C4-2B (cell line): Measurements from ENCODE around the gene JAK1.

Experiments
- H3K27ac ChIP-seq: fragments of 450-650 bp; 2 replicates; pipeline ENCODE4 v1.5.1; 2017
- ZFX ChIP-seq: fragments of 450-650 bp; IDR thresholded peaks from 2 replicates; pipeline ENCODE4 v1.6.1; 2017
- TF ChIP-seq, protein P1 (sequence below): fragments of 450-650 bp; conservative IDR thresholded peaks from 2 replicates; pipeline ENCODE4 v1.5.1; 2017; ENCODE audit warnings: mild to moderate bottlenecking

The JAK1 gene

DNA sequence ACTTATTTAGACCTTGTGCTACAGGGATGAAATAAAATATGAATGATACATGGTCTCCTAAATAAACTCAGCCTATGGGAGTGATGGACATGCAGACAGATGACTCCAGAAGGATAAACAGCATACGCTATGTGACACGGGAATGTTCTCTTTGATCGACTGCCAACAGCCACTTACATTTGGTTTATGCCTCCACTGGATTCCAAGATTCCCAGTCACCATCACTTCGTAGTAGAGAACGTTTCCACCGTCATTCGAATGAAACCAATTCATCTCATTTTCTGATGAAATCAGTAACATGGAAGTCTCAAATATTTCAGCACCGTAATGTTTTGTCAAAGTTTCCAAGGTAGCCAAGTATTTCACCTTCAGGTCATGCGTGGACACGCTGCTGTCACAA is 99.7 kb downstream of the JAK1 start:
- TF ChIP-seq ZFX: no peak
- TF ChIP-seq, protein P1, sequence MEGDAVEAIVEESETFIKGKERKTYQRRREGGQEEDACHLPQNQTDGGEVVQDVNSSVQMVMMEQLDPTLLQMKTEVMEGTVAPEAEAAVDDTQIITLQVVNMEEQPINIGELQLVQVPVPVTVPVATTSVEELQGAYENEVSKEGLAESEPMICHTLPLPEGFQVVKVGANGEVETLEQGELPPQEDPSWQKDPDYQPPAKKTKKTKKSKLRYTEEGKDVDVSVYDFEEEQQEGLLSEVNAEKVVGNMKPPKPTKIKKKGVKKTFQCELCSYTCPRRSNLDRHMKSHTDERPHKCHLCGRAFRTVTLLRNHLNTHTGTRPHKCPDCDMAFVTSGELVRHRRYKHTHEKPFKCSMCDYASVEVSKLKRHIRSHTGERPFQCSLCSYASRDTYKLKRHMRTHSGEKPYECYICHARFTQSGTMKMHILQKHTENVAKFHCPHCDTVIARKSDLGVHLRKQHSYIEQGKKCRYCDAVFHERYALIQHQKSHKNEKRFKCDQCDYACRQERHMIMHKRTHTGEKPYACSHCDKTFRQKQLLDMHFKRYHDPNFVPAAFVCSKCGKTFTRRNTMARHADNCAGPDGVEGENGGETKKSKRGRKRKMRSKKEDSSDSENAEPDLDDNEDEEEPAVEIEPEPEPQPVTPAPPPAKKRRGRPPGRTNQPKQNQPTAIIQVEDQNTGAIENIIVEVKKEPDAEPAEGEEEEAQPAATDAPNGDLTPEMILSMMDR: no peak
- no peak overlapping the region for H3K27ac ChIP-seq

DNA sequence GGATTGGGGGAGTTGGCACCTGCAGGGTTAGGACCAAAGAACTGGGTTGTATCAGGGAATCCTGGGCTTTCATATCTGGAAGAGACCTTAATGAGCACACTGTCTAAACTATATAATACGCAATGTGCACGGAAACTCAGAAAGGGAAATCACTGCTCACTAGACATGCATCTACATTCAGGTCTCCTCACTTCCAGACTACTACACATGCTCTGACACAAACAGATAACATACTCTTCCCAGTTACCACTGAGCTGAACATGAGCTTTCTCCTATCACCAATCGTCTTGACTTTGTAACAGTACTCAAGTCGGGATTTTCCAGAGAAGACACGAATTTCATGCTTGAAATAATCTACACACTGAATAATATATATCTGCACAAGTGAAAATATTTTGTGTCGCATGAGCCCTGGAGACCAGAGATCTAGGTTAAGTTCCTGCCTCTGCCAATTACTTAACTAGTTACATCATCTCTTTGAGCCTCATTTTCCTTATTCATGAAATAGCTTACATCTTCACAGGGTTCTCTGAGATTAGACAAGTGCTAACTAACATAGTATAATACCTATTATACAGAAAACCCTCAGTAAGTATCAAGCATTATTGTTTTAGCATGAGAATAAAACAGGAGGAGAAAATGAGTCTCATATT is 101.1 kb downstream of the JAK1 start:
- H3K27ac ChIP-seq: no peak overlapping the region
- no peak for TF ChIP-seq ZFX
- TF ChIP-seq, protein P1: no peak

DNA sequence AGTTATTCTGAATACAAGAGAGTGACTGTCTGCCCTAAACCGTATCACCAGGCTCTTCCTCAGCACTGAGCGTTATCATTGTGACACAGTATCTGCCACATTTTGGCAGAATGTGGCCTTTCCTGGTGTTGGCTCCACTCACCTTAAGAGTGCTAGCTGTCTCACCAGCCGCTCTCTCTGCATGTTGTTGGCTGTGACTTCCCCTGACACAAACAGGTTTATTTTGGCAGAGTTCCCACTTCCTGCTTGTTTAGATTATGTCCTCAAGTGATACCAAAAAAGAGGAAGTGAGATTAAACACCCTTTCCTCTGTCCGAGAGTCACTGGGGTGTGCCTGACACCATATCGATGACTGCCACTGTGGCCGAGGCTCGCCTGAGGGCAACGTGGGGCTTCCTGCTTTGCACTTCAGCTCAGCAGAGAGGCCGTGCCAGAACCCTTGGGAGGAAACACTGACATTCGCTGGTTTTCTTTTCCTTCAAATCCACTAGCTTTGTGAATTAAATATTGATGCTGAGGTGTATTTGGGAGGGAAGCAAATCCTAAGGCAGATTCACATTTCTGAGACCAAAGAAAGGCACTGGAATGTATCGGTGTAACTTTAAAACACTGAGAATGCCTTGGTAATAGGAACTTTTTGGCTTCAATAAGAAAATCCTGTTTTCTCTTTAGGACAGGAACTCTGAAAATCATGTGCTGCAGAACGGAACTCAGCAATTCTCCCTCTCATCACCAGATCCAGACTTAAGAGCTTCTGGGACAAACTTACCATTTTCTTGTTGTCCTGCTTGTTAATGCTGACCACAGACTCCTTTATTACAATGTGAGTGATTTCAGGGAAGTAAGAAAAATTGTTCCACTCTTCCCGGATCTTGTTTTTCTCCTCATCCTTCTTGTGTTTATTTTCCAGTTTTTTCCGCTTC is 102.1 kb downstream of the JAK1 start:
- TF ChIP-seq, protein P1: no peak
- TF ChIP-seq ZFX: no peak
- no peak overlapping the region for H3K27ac ChIP-seq

DNA sequence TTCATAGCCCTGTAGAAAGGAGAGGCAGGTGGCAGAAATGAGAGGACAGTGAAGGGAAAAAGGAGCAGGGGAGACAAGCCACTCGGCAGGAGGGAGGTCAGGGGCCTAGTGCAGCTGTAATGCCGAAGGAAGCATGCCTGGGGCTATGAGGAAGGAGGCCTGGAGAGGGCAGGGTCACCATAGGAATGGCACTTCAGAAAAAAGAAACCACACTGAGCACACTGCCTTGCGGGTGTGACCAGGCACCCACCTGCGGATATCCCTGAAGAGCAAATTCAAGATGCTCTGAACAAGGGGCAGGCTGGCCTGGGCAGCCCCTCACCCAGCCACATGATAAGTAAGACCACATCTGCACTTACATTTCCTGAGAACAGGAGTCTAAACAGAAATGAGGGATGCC is 104.7 kb downstream of the JAK1 start:
- TF ChIP-seq ZFX: no peak
- TF ChIP-seq, protein P1: no peak
- H3K27ac ChIP-seq: no peak overlapping the region

DNA sequence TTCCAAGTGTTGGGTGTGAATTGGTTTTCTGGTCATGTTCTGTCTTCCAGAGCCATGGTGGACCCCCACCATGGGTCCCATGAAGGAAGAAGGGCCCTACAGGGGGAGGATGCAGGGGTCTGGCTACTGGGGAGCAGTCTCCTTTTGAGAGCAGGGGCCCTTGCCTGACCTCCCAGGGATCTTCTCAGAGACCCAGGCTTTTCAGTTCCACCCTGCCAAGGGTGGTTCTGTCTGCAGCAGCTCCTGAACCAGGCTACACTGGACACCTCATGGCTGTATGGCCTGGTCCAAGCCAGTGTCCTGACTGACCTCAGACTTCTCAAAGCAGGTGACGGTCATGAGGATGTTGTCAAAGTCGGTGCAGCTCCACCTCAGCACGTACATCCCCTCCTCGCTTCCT is 109.0 kb downstream of the JAK1 start:
- H3K27ac ChIP-seq: no peak overlapping the region
- TF ChIP-seq, protein P1: no peak
- no peak for TF ChIP-seq ZFX

DNA sequence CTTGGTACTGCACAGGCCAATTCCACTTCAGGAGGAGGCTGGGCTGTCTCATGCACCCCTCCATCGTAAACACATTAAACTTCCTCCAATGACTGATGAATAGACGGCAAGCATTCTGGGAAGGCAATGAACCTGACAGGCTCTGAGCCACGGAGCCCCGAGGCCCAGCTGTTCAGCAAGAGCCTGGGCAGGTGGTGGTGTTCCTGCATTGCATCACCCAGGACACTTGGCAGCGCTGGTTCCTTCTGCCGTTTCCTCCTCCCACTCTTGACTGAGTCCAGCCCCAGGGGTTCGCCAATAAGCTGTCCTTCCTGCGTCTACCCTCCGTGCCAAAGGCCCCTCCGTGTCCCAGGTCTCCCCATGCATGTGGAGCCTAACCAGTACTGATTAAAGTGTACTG is 109.8 kb downstream of the JAK1 start:
- no peak for TF ChIP-seq ZFX
- TF ChIP-seq, protein P1: no peak
- no peak overlapping the region for H3K27ac ChIP-seq

DNA sequence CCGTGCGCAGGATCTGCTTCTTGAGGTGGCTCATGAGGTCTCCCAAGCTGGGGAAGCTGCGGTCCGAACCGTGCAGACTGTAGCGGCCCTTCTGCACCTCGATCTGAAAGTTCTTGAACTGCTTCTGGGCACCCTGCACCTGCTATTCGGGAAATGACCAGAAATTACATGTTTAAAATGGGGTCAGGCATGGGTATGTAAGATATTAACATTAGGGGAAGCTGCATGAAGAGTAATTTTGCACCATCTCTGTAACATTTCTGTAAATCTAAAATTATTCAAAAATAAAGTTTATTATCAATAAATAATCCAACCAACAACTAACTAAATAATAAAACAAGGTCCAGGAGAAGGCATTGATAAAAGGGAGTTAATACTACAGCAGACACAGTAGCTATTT is 110.8 kb downstream of the JAK1 start:
- TF ChIP-seq, protein P1: no peak
- no peak for TF ChIP-seq ZFX
- no peak overlapping the region for H3K27ac ChIP-seq
